Retinal pigment epithelial cell (primary cell): ENCODE data around the gene BACE1.
"Not testable (repeated sequence)": the region's sequence is repeated elsewhere in the genome, so short reads cannot be mapped to it uniquely, and the experiment has no call there.

Source experiments
- DNase-seq: peaks from one replicate; pipeline ENCODE4 v3.0.0-alpha.2; 2010; ENCODE audit warnings: low read depth
- H3K4me3 ChIP-seq: 2 replicates; pipeline ENCODE4 v1.5.1; 2011; ENCODE audit warnings: mild to moderate bottlenecking, low read length, control low read depth, moderate library complexity
- CTCF ChIP-seq: conservative IDR thresholded peaks from 2 replicates; pipeline ENCODE4 v1.5.1; 2011; ENCODE audit warnings: low read depth, low read length, control low read depth, inconsistent platforms

BACE1 gene

GRCh38 chr11:117335399-117335798, 19.3 kb upstream of the BACE1 start:
- DNase-seq = no peak
- no peak for TF ChIP-seq CTCF
- no peak overlapping the region for H3K4me3 ChIP-seq

GRCh38 chr11:117334896-117335295, 18.8 kb upstream of the BACE1 start:
- peak; percentile 29 for DNase-seq
- H3K4me3 ChIP-seq = no peak overlapping the region
- no peak for TF ChIP-seq CTCF

DNA sequence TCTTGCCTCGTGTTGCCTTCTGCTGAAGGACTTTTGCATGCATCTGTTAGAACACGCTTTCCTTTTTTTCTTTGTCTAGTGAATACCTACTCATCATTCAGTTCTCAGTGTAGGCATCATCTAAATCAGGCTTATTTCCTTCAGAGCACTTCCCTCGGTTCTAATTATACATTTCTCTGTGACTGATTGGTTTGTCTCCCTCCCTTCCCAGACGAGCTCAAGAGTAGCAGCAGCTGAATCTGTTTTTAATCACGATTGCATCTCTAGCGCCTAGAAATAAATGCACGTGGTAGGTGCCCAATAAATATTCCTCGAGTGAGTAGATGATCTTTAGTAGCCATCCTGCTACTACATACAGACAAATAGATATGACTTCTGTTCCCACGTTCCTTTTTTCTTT, 17.9 kb upstream of the BACE1 start:
- no peak overlapping the region for H3K4me3 ChIP-seq
- DNase-seq = no peak

GRCh38 chr11:117332843-117333242, 16.8 kb upstream of the BACE1 start:
- DNase-seq = no peak
- TF ChIP-seq CTCF = no peak
- H3K4me3 ChIP-seq = no peak overlapping the region

More for the DNA sequence above, 17.9 kb upstream of the BACE1 start:
- no peak for TF ChIP-seq CTCF

DNA sequence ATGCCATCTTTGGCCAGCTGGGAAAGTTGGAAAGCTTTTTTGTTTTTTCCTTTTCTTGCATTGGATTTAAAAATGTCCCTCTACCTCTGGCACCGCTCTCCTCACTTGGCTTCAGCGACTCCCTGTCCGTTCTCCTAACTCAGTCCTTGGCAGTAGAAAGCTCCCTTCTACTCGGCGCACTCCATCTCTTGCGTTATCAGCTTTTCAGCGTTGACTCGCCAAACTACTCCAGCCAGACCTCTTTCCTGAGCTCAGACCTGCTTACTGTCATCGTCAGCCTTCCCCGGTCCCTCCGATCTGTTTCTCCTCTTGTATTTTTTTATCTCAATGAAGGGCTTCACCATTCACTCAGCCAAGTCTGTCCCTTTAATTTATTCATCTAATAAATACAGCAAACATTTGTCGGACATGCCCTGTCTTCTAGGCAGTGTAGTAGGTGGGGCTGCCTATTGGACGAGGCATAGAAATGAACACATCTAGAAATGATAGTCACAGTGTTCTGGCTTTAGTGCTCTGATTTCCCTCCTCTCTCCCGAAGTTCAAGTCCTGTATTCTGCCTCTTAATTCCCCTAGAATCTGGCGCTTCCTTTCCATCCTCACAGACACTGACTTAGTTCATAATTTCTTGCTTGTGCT, 12.4 kb upstream of the BACE1 start:
- TF ChIP-seq CTCF = no peak
- peak; percentile 21 for DNase-seq
- peak overlapping the region; percentile 84 for H3K4me3 ChIP-seq

DNA sequence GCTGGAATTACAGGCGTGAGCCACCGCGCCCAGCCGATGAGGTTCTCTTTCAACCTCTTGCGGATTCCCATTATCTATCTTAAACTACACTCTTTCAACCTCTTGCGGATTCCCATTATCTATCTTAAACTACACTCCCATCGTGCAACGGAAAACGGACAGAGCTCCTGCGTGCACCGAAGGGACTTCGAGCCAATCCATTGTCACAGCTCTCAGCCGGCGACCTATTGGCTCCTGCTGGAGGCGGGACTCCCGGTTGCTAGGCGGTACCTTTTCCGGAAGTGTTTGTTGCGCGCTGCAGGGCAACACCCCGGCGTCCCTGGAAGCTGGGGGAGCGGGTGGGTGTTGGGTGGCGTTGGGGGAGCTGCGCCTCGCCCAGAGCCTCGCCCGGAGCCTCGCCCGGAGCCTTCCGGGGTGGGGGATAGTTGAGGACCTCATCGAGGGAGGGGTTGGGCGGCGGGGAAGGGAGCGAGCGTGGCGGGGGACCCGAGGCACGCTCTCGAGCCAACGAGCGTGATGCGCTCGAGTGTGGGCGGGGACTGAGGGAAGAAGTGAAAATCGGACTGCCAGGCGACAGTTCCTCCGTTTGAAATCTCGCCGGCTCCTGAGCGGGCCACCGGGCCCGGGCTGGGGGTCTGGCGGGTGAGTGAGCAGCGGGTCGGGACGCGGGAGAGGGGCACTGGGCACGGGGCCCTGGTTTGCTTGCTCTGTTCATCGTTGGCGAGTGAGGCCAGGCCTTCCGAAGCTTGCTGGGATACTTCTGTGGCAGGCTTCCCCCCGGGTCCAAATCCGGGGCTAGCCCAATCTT, 11.7 kb upstream of the BACE1 start, which contains the start of gene CEP164:
Gene CEP164, plus strand, starts transcription at position 288 of the 808 bp plus-strand sequence. CDS start 10,733 bp downstream, outside the sequence.
- TF ChIP-seq CTCF = no peak
- H3K4me3 ChIP-seq = peak within 1 kb of the TSS; percentile 84
- DNase-seq = peak; percentile 87

- peak overlapping the region; percentile 84 for H3K4me3 ChIP-seq
- DNase-seq = not testable (repeated sequence)
Measured at GRCh38 chr11:117327255-117327566, 11.2 kb upstream of the BACE1 start.
